Measurements from ENCODE around the gene B4GALNT1. TPM values are rescaled to one million over a fixed set of nuclear protein-coding genes. Genes with fewer than 3 reads are reported as not detected.

The B4GALNT1 gene
- total and polyA plus RNA-seq, 2 of the 13 experiments (the other 11 are each of a cell fraction or from before 2014, with no cell fraction given) = 4.5 to 5.4 TPM

DNA sequence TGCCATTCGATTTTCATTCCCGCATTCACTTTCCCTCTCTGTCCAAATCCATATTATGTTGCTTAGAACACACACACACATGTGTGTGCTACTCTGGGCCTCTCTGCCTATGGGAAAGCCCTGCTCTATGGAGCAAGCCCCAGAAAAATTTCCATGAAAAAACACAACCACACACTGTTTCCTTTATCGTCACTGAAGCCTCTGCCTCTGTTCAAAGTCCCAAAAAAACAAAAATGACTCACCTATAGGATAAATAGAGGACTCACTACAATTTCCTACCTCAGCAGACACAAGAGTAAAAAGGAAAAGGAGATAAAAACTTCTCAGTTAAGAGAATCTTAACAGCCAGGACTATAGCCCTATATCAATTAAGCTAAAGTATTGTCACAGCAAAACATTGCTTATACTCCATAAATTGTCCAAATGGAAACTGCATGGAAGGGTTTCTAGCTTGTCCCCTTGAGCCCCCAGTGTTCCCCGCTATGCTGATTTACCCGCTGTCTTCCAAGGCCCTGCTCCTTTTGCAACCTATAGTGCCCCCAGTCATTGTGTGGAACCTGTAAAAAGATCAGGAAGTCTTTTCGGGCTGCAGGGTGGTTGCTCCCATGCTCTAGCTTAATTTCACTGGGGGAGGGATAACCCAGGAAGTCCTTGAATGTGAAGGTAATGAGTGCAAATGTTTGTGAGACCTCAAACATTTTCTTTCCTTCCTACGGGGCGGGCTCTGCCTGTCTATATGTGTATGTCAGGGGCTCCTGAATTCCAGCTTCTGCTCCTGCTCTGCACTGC, 53.1 kb downstream of the B4GALNT1 start (continued):
- TF ChIP-seq CBFB (CRISPR knock-in tag; IDR thresholded peaks at IDR 0.05) (no peak), THAP11 (CRISPR knock-in tag; IDR thresholded peaks at IDR 0.05) (peak; percentile 9; the same call in 1 of the 2 replicates), ATF1 (CRISPR knock-in tag; IDR thresholded peaks at IDR 0.05) (peak; percentile 52; the same call in 1 of the 2 replicates), POGZ (CRISPR knock-in tag; IDR thresholded peaks at IDR 0.05) (no peak), RXRA (CRISPR knock-in tag; IDR thresholded peaks at IDR 0.05) (no peak), ZNF564 (CRISPR knock-in tag; IDR thresholded peaks at IDR 0.05) (no peak; the same call in 1 of the 2 replicates), KDM3A (CRISPR knock-in tag; IDR thresholded peaks at IDR 0.05; ENCODE audit: low read depth) (no peak), ATM (IDR thresholded peaks at IDR 0.05; ENCODE audit: borderline replicate concordance) (no peak), BHLHE40 (IDR thresholded peaks at IDR 0.05; ENCODE audit: low read length) (no peak), ZNF12 (CRISPR knock-in tag; IDR thresholded peaks at IDR 0.05) (no peak; the same call in 1 of the 2 replicates), ZNF143 (CRISPR knock-in tag; IDR thresholded peaks at IDR 0.05) (no peak), ZNF790 (CRISPR knock-in tag; IDR thresholded peaks at IDR 0.05; ENCODE audit: borderline replicate concordance) (no peak), MBD4 (IDR thresholded peaks at IDR 0.05; ENCODE audit: borderline replicate concordance, low read length) (no peak; the same call in 1 of the 2 replicates), GATAD2A (CRISPR knock-in tag; IDR thresholded peaks at IDR 0.05) (peak; percentile 78; the same call in 1 of the 2 replicates), POLR2A (IDR thresholded peaks at IDR 0.05; ENCODE audit: insufficient read depth in 1 of 2, low read depth in 2 of 2, low read length in 2 of 2) (peak in 1 of 2 experiments; percentile 47; a peak in 3 of 4 replicates), KMT2A (CRISPR knock-in tag; IDR thresholded peaks at IDR 0.05) (no peak), PPARG (CRISPR knock-in tag; conservative IDR thresholded peaks at IDR 0.05) (no peak), U2AF2 (IDR thresholded peaks at IDR 0.05; ENCODE audit: low read depth, low read length) (no peak), HNRNPLL (IDR thresholded peaks at IDR 0.05; ENCODE audit: low read depth, low read length, poor library complexity, severe bottlenecking) (no peak), GFI1 (CRISPR knock-in tag; IDR thresholded peaks at IDR 0.05; ENCODE audit: borderline replicate concordance) (no peak), SMYD3 (CRISPR knock-in tag; IDR thresholded peaks at IDR 0.05) (no peak), ZNF264 (CRISPR knock-in tag; IDR thresholded peaks at IDR 0.05) (0 out of 2 replicates have a peak, but pooled peaks have one; percentile 14), GZF1 (CRISPR knock-in tag; IDR thresholded peaks at IDR 0.05) (no peak), GTF2F1 (IDR thresholded peaks at IDR 0.05; ENCODE audit: low read length) (no peak), ATRX (CRISPR knock-in tag; IDR thresholded peaks at IDR 0.05; ENCODE audit: borderline replicate concordance) (no peak), ZNF747 (CRISPR knock-in tag; IDR thresholded peaks at IDR 0.05; ENCODE audit: borderline replicate concordance) (no peak), ZBTB42 (CRISPR knock-in tag; IDR thresholded peaks at IDR 0.05) (no peak)
- TF ChIP-seq, protein P1, sequence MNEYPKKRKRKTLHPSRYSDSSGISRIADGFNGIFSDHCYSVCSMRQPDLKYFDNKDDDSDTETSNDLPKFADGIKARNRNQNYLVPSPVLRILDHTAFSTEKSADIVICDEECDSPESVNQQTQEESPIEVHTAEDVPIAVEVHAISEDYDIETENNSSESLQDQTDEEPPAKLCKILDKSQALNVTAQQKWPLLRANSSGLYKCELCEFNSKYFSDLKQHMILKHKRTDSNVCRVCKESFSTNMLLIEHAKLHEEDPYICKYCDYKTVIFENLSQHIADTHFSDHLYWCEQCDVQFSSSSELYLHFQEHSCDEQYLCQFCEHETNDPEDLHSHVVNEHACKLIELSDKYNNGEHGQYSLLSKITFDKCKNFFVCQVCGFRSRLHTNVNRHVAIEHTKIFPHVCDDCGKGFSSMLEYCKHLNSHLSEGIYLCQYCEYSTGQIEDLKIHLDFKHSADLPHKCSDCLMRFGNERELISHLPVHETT (CRISPR knock-in tag; conservative IDR thresholded peaks at IDR 0.05) = no peak; the same call in 1 of the 2 replicates
- TF ChIP-seq, protein P2, sequence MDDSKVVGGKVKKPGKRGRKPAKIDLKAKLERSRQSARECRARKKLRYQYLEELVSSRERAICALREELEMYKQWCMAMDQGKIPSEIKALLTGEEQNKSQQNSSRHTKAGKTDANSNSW (CRISPR knock-in tag; IDR thresholded peaks at IDR 0.05; ENCODE audit: borderline replicate concordance) = no peak
- TF ChIP-seq, protein P3, sequence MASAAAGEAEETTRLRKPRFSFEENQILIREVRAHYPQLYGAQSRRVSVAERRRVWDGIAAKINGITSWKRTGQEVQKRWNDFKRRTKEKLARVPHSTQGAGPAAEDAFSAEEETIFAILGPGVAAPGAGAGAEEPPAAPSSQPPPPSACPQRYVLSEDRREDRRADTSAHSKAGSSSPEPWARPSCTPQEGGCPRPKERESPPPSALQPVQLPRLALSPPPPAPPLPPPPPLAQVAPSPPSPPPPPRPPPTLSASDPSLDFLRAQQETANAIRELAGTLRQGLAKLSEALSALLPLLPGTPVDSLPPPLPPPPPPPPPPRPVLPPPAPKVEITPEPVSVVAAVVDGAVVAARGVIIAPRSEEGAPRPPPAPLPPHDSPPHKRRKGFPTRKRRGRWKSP (CRISPR knock-in tag; IDR thresholded peaks at IDR 0.05) = no peak
- TF ChIP-seq, protein P4, sequence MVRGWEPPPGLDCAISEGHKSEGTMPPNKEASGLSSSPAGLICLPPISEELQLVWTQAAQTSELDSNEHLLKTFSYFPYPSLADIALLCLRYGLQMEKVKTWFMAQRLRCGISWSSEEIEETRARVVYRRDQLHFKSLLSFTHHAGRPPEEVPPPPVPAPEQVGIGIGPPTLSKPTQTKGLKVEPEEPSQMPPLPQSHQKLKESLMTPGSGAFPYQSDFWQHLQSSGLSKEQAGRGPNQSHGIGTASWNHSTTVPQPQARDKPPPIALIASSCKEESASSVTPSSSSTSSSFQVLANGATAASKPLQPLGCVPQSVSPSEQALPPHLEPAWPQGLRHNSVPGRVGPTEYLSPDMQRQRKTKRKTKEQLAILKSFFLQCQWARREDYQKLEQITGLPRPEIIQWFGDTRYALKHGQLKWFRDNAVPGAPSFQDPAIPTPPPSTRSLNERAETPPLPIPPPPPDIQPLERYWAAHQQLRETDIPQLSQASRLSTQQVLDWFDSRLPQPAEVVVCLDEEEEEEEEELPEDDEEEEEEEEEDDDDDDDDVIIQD (CRISPR knock-in tag; IDR thresholded peaks at IDR 0.05; ENCODE audit: low read depth) = no peak
